Psoas muscle (tissue), 8 donors: ENCODE results near the gene CA5A. TPM values are rescaled to one million over a fixed set of nuclear protein-coding genes. Genes with fewer than 3 reads are reported as not detected.

Experiments used
- ATAC-seq, 4 donors: fragments of 200-7000 bp; cut with Tn5 transposase; one replicate each; pipeline ENCODE4 v1.9.1; 2020; ENCODE audit warnings: moderate library complexity in 3 of 4, mild to moderate bottlenecking in 2 of 4
- DNase-seq, 2 donors: peaks; one replicate each; pipeline ENCODE4 v3.0.0-alpha.2; 2020
- H3K27ac ChIP-seq: fragments of 200-600 bp; one replicate; pipeline ENCODE4 v1.8.0; 2022
- H3K27me3 ChIP-seq, 3 donors: fragments of 200-600 bp in 1 of 3; one replicate each; pipeline versions ENCODE4 v1.6.1 to v1.8.0; 2013 to 2022; ENCODE audit warnings: low read length in 2 of 3, mild to moderate bottlenecking in 2 of 3, moderate library complexity in 1 of 3; ENCODE audit not compliant: insufficient read depth in 3 of 3
- H3K36me3 ChIP-seq, 2 donors: fragments of 200-600 bp in 1 of 2; one replicate each; pipeline versions ENCODE4 v1.6.1 to v1.8.0; 2013 to 2022; ENCODE audit warnings: low read depth in 1 of 2, mild to moderate bottlenecking in 1 of 2, moderate library complexity in 1 of 2; ENCODE audit not compliant: insufficient read depth in 1 of 2
- H3K4me1 ChIP-seq: fragments of 200-600 bp; one replicate; pipeline ENCODE4 v1.8.0; 2022
- H3K4me3 ChIP-seq: fragments of 200-600 bp; one replicate; pipeline ENCODE4 v1.8.0; 2022; ENCODE audit warnings: mild to moderate bottlenecking
- H3K9me3 ChIP-seq: fragments of 200-600 bp; one replicate; pipeline ENCODE4 v1.8.0; 2022
- CTCF ChIP-seq: fragments of 200-600 bp; IDR thresholded peaks from one replicate; pipeline ENCODE4 v1.8.0; 2022; ENCODE audit warnings: antibody characterized with exemption
- WGBS, 3 donors: extraction: QIAGEN DNeasy Blood & Tissue Kit; methylation state at CpG; one replicate each; pipeline versions ENCODE4 v1.1.6 to v1.1.7; 2013; 5-methylcytosine and 5-hydroxymethylcytosine counted together
- intact Hi-C, 2 donors: fragments of 100-400 bp; cut with DNase I; formaldehyde crosslinking; loops; one replicate each; pipeline versions ENCODE4 v1.11.0 to v1.14.2; 2022
- polyA plus RNA-seq, 3 donors: library from polyadenylated mRNA; stranded (reverse); fragments of 200-250 nt; gene quantifications; one replicate each; pipeline ENCODE4 v1.2.3, GENCODE V29; 2013
- total RNA-seq, 4 donors: library from RNA; stranded (reverse); fragmentation: NEBNext Ultra II Directional in 2 of 4; extraction: Animal tissue kit (Norgen Biotek cat#: 25700) in 2 of 4; gene quantifications; one replicate each; pipeline versions ENCODE4 v1.2.1 to v1.2.4, GENCODE V29; 2021 to 2023
- donor health status: healthy with polysubstance abuse.
- donor health status: DM: no; HTN: no; CAD: no; lungs with moderate emphysema.
- donor health status: Bipolar disorder and iron deficiency.
- donor health status: healthy.
- donor health status: DM: yes; HTN: yes; CAD: no.
- donor health status: DM: no; HTN: no; CAD: no.
- donor health status: DM: no; HTN: no; CAD: no.
- donor health status: DM: yes; HTN: yes; CAD: no.

The CA5A gene
- total and polyA plus RNA-seq, 7 donors: 0.12 TPM; not detected in 6

- 61 to 67% (median 65%) methylated on average over 3 of the region's 3 CpGs for WGBS, 3 donors
- no peak for TF ChIP-seq CTCF
- ATAC-seq: no peak
- intact Hi-C loops: no loop called here
- peak overlapping the region; percentile 13 for H3K27ac ChIP-seq
- H3K4me3 ChIP-seq: no peak overlapping the region
- DNase-seq: no peak
- peaks cover 35% of the 10 kb centered on the region for H3K4me1 ChIP-seq
- H3K27me3 ChIP-seq: no peaks in the 10 kb centered on the region
- H3K36me3 ChIP-seq: peaks cover 0 to 22% of the 10 kb centered on the region in 2 donors
- H3K9me3 ChIP-seq: no peaks in the 10 kb centered on the region
These were observed 19.7 kb upstream of the CA5A start for GRCh38 chr16:87956098-87956364.

GRCh38 chr16:87955302-87956097 is 19.2 kb upstream of the CA5A start:
- Histone ChIP-seq H3K36me3 (peaks cover 0 to 22% of the 10 kb centered on the region in 2 donors), H3K9me3 (no peaks in the 10 kb centered on the region), H3K4me3 (no peak overlapping the region), H3K27me3 (no peaks in the 10 kb centered on the region), H3K4me1 (peaks cover 35% of the 10 kb centered on the region), H3K27ac (peak overlapping the region; percentile 13)
- no peak for ATAC-seq
- intact Hi-C loops: no loop called here
- no peak for TF ChIP-seq CTCF
- WGBS, 3 donors: 77 to 85% (median 79%) methylated on average over 18 of the region's 18 CpGs
- DNase-seq: no peak

- no peak for TF ChIP-seq CTCF
- ATAC-seq (no peak), DNase-seq (no peak)
- H3K36me3 ChIP-seq: peaks cover 0 to 22% of the 10 kb centered on the region in 2 donors
- intact Hi-C loops: no loop called here
- H3K4me1 ChIP-seq: peaks cover 35% of the 10 kb centered on the region
- WGBS, 3 donors: 60 to 65% (median 62%) methylated on average over 15 of the region's 15 CpGs
- H3K9me3 ChIP-seq: no peaks in the 10 kb centered on the region
- peak overlapping the region; percentile 99 for H3K27ac ChIP-seq
- H3K27me3 ChIP-seq: no peaks in the 10 kb centered on the region
- no peak overlapping the region for H3K4me3 ChIP-seq
These were observed 18.5 kb upstream of the CA5A start for GRCh38 chr16:87954826-87955225.

GRCh38 chr16:87954361-87954760 is 18.0 kb upstream of the CA5A start:
- H3K9me3 ChIP-seq: no peaks in the 10 kb centered on the region
- DNase-seq (no peak), ATAC-seq (no peak)
- intact Hi-C loops: no loop called here
- peaks cover 0 to 22% of the 10 kb centered on the region in 2 donors for H3K36me3 ChIP-seq
- H3K27me3 ChIP-seq: no peaks in the 10 kb centered on the region
- H3K4me1 ChIP-seq: peaks cover 35% of the 10 kb centered on the region
- peak overlapping the region; percentile 99 for H3K27ac ChIP-seq
- H3K4me3 ChIP-seq: no peak overlapping the region
- WGBS, 3 donors: 70 to 77% (median 72%) methylated on average over 14 of the region's 14 CpGs
- no peak for TF ChIP-seq CTCF
